Measurements from ENCODE around the gene NRSN2.
A peak's percentile ranks its signal among the peaks of the same experiment; 100 is the strongest.

NRSN2 gene, protein sequence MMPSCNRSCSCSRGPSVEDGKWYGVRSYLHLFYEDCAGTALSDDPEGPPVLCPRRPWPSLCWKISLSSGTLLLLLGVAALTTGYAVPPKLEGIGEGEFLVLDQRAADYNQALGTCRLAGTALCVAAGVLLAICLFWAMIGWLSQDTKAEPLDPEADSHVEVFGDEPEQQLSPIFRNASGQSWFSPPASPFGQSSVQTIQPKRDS

DNA sequence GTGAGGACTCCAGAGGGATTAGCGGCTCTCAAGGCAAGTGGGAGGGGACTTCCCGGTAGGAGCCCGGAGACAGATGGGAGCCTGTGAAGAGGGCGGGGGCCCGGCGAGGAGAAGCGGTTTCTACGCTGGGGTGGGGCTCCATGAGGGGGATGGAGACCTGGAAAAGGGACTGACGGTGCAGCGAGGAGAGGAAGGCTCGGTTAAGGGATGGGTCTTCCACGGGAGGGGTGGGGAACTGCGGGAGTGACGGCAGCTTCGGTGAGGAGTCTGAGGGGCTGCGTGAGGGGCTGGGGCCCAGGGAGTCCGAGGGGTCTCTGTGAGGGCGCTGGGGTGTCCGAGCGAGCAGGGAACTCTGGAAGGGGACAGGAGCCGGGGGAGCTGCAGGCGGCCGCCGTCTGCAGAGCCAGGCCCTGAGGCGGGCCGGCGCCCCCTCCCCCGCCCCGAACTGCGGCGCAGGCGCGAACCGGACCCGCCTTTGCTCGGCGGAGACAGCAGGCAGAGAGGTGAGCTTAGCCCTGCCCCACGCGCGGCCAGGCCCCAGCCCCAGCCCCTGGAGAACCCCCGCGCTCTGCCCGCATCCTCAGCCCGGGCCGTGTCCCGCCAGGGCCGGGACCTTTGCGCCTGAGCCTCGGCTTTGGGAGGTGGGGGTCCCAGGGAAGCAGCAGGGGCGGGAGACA lies at the start of gene NRSN2:
TSS of gene NRSN2 (plus strand) at position 472 of the 677 bp plus-strand sequence. CDS start 2,533 bp downstream, outside the sequence.
- DNase-seq = no peak

DNA sequence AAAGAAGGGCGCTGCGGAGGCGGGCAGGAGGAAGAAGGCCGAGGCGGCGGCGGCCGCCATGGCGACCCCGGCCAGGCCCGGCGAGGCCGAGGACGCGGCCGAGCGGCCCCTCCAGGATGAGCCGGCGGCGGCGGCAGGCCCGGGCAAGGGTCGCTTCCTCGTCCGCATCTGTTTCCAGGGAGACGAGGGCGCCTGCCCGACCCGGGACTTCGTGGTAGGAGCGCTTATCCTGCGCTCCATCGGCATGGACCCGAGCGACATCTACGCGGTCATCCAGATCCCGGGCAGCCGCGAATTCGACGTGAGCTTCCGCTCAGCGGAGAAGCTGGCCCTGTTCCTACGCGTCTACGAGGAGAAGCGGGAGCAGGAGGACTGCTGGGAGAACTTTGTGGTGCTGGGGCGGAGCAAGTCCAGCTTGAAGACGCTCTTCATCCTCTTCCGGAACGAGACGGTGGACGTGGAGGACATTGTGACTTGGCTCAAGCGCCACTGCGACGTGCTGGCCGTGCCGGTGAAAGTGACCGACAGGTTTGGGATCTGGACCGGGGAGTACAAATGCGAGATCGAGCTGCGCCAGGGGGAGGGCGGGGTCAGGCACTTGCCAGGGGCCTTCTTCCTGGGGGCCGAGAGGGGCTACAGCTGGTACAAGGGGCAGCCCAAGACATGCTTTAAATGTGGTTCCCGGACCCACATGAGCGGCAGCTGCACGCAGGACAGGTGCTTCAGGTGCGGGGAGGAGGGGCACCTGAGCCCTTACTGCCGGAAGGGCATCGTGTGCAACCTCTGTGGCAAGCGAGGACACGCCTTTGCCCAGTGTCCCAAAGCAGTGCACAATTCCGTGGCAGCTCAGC lies 48.8 kb upstream of the NRSN2 start:
- no peak for DNase-seq

DNA sequence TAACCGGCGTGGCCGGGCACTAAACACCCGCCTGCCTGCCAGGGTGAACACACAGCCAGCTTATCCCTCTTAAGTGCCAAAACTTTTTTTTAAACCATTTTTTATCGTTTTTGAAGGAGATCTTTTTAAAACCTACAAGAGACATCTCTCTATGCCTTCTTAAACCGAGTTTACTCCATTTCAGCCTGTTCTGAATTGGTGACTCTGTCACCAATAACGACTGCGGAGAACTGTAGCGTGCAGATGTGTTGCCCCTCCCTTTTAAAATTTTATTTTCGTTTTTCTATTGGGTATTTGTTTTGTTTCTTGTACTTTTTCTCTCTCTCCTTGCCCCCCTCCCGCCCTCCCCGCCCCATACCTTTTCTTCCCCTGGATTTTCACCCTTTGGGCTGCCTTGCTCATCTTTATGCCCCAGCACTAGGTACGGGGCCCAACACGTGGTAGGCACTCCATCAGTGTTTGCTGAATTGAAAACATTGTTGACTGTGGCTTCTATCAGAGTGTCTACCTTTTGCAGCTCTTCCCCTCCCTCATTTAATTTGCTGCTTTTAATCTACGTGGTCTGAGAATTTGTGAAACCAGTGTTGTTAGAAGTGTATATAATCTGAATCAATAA lies 48.0 kb upstream of the NRSN2 start:
- DNase-seq = no peak

DNA sequence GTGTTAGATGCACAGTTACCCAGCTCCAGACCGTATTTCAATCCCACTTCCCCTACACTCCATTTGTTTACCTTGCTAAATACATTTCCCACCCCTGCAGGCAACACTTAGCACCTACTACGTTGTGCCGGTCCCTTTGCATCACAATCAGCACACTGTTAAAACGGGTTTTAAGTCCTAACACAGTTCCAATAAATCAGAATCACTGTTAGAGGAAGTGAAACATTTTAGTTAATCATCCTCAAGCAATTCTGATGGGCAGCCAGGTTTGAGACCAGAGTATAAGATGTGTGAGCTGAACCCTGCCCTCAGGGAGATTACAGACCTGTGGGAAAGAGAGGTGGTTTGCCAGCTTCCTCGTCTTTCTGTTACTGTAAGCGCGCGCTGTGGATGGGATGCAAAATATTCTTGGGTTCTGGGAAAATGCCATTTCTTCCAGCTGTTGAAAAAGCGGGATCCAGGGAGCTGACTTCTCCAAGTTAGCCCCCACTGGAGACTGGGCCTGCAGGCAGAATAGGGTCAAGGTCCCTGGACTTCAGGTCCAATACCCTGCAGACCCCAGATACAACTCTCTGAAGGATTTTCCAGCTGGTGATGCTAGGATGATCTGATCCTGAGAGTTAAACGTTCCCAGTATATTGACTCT lies 46.4 kb upstream of the NRSN2 start:
- DNase-seq = no peak

DNA sequence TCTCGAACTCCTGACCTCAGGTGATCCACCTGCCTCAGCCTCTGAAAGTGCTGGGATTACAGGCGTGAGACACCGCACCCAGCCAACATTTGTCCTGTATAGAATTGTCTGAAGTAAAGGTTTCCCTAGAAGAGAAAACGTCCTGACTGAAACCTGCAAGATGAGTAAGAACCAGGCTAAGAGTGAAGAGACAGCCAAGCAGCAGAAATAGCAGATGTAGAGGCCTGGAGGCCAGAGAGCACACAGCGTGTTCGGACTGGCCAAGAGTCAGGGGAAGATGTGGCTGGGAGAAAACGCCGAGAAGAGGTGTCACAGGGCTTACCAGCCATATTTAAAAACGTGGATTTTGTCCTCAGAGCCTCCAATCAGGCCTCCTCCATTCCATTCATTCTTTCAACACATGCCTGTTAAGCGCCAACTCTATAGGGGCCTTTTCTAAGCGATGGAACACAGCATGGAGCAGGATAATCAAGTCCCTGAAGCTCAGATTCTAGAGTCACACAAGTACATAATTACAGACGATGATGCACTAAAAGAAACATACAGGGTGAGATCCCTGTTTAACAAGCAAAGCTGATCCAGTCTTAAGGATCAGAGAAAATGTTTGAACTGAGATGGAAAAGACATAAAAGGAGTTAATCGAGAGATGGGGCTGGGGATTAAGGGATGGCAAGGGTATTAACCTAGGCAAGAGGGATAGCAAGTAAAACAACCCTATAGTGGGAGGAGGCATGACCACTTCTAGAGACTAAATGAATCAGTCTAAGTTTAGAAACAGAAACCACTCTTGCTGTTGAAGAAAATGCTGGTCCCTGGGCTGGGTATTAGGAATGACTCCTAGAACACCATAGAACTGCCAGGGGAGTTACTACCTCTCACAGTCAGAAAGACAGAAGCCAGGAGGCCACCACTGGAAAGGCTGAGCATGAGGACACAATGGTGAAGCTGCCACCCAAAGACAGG lies 44.7 kb upstream of the NRSN2 start:
- no peak for DNase-seq

DNA sequence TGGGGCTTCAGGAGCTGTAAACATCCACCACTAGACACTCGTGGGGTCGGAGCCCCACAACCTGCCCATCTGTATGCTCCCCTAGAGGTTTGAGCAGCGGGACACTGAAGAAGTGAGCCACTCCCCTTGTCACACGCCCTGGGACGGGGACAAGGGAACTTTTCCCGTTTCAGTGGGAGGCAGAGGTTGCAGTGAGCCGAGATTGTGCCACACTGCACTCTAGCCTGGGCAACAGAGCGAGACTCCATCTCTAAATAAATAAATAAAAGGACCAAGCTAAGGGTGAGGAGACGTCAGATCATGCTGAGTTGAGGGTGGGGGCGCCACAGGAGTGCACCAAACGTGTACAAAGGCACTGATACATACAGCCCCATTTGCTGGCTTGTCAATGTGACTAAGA lies 41.2 kb upstream of the NRSN2 start:
- no peak for DNase-seq

DNA sequence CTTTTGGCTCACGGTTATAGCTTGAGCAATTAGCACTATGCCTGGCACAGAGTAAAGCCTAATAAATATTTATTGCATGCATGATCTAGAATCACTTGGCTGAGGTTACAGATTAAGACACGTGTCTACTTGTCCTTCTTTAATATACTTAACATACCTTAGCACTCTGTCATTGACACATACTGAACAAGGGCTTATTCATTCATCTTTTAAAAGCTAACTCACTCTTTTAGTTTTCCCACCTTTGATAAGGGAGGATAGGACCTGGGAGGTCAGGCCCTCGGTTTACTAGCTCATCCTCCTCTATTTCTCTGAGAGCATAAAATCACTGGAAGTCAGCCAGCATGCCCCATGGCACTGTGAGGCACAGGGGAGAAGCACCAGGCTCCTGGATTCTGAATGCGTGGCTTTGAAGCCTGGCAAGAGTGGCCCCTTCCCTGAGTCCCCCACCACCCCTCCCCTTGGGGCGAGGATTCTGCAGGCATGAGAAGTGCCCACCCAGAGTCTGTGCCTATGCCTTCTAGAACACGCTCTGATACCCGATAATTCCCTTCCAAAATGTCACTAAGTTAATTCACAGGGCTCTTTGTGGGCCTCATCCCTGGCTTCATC lies 38.4 kb upstream of the NRSN2 start:
- no peak for DNase-seq

DNA sequence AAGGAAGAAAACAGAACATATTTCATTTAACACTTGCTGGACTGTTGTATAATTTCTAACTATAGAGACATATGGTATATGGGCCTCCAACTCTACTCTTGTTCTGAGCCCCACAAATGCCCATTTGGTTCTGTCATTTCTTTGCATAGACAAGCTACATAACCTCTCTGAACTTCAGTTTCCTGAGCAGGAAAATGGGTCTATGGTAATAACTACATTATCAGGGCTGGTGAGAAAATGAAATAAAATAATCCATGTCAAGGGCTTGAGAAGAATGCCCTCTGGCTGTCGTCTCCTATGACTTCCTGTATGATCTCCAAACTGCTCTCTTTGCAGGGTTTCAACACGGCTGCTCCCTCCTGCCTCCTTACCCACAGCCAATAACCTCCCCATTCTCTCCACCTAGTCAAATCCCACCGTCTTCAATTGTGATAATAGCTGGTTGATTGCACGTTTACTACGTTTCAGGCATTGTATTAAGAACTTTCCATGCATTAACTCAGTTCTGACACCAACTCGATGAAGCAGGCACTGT lies 37.5 kb upstream of the NRSN2 start:
- DNase-seq = no peak

DNA sequence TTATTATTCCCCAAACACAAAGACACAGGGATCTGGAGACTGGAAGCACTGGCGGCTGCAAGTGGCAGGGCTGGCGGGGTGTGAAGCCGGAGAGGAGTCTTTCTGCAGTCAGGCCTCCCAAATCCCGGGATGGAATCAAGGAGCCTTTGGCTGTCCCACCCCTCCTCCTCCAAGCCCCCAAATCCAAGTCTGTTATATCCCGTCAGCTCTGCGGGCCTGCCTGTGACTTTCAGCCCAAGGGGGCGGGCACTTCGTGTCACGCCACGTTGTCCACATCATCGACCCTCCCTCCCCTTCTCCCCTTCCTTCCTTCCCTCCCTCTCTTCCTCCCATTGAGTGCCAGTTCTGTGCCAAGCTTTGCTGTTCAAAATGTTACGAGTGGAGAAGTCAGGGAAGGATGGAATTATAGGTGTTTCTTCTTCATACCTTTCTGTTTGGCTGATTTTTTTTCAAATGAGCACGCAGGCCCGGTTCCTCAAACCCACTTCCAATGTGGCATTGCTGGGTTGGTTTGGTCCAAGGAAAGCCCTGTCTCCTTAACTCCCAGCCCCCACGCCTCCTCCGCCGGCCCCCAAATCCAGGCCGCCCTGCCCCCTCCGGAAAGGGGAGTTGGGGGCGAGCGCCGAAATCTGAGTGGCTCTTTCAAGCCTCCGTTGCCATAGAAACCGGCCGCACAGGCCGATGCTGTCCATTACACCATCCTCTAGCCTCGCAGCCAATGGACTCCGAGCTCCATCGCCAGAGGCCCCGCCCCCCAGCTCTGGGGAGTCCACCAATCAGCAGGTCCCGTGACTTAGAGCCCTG lies 36.9 kb upstream of the NRSN2 start:
- DNase-seq = peak; percentile 97

DNA sequence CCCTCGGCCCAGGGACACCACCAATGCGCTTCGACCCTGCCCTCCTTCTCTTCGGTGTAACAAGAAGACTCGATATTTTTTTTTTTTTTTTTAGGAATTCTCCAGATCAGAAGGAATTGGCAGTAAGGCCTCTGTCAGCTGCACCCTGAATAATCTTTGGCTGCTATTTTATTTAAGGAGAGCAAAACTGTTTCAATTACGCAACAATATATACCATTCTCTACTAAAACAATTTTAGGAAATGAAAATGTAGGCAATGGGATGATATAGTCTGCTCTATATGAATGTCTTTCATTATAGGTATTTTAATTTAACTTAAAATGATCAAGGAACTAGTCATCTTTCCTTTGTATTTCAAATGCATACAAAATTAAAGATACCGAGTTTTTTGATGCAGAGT lies 36.3 kb upstream of the NRSN2 start:
- DNase-seq = no peak

DNA sequence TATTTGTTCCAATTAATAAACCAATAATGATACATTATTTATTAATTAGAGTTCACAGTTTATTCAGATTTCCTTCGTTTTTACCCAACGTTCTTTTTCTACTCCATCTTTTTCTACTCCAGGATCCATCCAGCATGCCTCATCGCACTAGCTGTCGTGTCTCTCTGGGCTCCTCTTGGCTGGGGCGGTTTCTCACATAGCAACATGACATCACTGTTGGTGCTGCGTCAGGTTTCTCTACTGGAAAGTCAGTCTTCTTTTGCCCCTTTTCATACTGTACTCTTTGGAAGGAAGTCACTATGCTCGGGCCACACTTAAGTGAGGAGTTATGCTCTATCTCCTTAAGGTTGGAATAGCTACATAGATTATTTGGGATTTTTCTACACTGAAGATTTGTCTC lies 35.3 kb upstream of the NRSN2 start:
- no peak for DNase-seq

DNA sequence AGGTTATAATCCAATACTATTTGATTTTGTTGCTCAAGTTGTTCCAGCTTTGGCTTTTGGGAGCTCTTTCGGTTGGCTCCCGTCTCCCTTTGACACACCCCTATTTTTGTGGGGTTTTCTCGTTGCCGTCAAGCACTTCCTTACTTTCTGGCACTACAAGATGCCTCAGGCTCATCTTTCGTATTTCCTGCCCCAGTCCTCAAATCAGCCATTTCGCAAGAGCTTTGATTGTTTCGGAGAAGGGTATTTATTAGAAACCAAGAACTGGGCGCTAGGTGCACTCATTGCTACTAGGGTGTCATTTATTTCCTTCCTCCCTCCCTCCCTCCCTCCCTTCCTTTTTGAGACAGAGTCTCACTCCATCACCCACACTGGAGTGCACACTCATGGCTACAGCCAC lies 34.8 kb upstream of the NRSN2 start:
- no peak for DNase-seq

DNA sequence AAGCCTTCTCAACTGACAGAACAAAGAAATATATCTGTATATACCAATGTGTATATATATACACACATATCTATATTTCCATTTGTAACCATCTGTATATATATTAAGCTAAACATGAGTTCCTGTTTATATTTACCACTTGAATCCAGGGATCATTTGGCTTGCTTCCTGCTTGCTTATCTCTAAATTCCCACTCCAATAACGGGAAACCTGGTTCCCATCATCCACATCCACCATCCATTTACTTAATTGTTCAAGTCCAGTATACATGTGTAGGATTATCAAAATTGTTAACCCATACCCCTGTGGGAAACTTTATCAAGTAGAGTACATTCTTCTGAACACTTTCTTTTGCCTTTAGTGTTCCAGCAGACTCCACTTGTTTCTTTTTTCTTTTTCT lies 34.0 kb upstream of the NRSN2 start:
- no peak for DNase-seq

DNA sequence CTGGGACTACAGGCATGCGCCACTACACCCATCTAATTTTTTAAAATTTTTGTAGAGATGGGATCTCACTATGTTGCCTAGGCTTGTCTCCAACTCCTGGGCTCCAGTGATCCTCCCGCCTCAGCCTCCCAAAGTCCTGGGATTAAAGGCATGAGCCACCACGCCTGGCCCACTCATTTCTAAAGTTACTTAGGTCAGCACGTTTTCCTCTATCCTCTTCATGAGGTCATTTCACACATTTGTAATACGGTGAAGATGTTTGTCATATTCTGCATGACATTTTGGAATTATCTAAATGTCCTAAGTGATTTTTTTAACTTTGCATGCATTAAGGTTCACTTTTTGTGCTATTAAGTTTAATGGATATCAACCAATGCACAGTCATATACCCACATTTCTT lies 33.5 kb upstream of the NRSN2 start:
- no peak for DNase-seq

DNA sequence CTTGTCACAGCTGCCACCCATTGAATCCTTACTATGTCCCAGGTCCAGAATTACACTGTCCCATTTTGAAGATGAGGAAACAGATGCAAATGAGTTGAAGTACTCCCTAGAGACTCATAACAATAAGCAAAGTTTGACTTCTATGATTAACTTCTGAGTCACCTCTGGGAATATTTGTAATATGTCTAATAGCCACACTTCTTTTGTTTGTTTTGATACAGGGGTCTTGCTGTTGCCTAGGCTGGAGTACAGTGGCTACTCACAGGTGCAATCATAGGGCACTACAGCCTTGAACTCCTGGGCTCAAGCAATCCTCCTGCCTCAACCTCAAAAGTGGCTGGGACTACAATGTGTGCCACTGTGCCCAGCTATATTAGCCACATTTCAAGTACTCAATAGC lies 33.0 kb upstream of the NRSN2 start:
- DNase-seq = no peak

DNA sequence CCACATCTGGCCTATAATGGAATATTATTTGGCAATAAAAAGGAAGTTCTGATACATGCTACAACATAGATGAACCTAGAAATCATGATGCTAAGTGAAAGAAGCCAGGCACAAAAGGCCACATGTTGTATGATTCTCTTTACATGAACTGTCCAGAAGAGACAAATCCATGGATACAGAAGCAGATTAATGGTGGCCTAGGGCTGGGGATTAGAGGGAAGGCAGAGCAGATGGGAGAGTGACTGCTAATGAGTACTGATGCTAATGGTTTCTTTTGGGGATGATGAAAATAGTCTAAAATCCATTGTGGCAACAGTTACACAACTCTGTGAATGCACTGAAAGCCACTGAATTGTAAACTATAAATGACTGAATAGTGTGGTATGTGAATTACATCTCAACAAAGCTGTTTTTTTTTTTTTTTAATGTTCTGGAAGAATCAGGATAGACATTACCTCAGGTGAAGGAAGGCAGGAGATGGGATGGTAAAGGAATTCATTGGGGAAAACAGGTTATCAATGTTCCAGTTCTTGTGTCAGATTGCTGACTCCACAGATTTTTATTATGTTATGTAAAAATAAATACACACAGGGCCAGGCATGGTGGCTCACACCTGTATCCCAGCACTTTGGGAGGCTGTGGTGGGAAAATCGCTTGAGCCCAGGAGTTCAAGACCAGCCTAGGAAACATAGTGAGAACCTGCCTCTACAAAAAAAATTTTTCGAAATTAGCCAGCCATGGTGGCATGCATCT lies 30.4 kb upstream of the NRSN2 start:
- no peak for DNase-seq

DNA sequence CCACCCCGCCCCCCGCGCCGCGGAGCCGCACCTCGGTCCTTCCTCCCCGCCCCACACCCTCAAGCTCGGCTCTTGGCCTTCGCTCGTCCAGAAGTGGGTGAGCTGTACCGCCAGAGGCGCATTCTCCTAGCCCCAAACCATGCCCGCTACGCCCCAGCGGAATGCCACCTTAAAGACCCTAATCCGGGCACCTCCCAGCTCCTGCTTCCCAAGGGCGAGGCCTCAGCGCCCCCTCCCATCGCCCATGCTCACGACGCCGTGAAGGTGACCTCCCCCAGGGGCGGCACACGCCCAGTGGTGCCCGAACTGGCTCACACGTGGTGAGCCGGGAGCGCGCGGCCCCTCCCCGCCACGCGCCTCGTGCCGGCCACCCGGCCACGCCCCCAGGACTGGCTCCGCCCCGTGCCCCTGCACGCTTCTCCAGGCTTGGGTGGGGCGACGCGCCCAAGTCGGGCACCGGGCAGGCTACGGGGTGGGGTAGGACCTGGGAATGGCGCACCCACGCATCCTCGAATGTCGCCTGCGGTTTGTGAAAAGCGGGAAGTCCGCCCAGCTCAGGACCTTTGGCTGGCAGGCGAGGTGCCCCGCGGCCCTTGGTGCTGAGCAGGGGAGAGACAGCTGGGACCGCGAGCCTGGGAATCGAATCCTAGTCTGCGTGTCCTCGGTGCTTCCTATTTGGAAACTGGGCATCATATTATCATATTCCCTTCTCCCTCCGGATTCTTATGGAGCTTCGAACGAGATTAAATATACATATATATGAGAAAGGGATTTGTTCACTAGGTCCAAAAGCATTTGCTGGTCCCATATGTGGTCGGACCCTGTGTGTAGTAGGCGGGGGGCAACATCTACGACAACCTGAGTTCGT lies 22.5 kb upstream of the NRSN2 start:
- peak; percentile 80 for DNase-seq
